Measurements from ENCODE around the gene LPCAT1.

- TF ChIP-seq CTCF (IDR thresholded peaks at IDR 0.05) (no peak), POLR2A (IDR thresholded peaks at IDR 0.05) (no peak)
These were observed 13.6 kb downstream of the LPCAT1 start for GRCh38 chr5:1510151-1510561.

Data from Peyer's patch (tissue), 4 donors.